ACC112 (cell line): ENCODE results near the gene LARP6.
A peak's percentile ranks its signal among the peaks of the same experiment; 100 is the strongest.

Experiments used
- H2AFZ ChIP-seq: fragments of 200-600 bp; sonication (generic); one replicate; pipeline ENCODE4 v1.6.0; 2017; ENCODE audit warnings: antibody characterized with exemption, low read length; ENCODE audit not compliant: unreplicated experiment
- H3K27ac ChIP-seq: fragments of 200-600 bp; sonication (generic); 2 replicates; pipeline ENCODE4 v1.5.1; 2014; ENCODE audit warnings: low read depth, mild to moderate bottlenecking, antibody characterized with exemption, low read length, moderate library complexity
- H3K27me3 ChIP-seq: fragments of 200-600 bp; sonication (generic); 2 replicates; pipeline ENCODE4 v1.6.1; 2014; ENCODE audit warnings: mild to moderate bottlenecking, antibody characterized with exemption, low read length, moderate library complexity, mixed read lengths; ENCODE audit not compliant: insufficient read depth
- H3K36me3 ChIP-seq: fragments of 200-600 bp; sonication (generic); 2 replicates; pipeline ENCODE4 v1.6.1; 2016; ENCODE audit warnings: mild to moderate bottlenecking, antibody characterized with exemption, low read length, moderate library complexity, mixed read lengths; ENCODE audit not compliant: insufficient read depth
- H3K4me1 ChIP-seq: fragments of 200-600 bp; sonication (generic); one replicate; pipeline ENCODE4 v1.6.1; 2016; ENCODE audit warnings: low read length, mixed read lengths; ENCODE audit not compliant: insufficient read depth, unreplicated experiment, control insufficient read depth
- H3K4me3 ChIP-seq: fragments of 200-600 bp; sonication (generic); 2 replicates; pipeline ENCODE4 v1.5.1; 2014; ENCODE audit warnings: mild to moderate bottlenecking, low read depth, low read length
- H3K79me2 ChIP-seq: fragments of 200-600 bp; sonication (generic); one replicate; pipeline ENCODE4 v1.6.0; 2016; ENCODE audit warnings: low read length; ENCODE audit not compliant: control insufficient read depth, unreplicated experiment, insufficient read depth

LARP6 gene

GRCh38 chr15:70793694-70794093 is 60.3 kb downstream of the LARP6 start:
- H3K27me3 ChIP-seq: no peaks in the 10 kb centered on the region
- peaks cover 65% of the 10 kb centered on the region for H3K4me1 ChIP-seq
- peaks cover 10% of the 10 kb centered on the region for H3K79me2 ChIP-seq
- no peak overlapping the region for H2AFZ ChIP-seq
- 0 out of 2 replicates have a peak overlapping the region, but pooled peaks have one; percentile 61 for H3K4me3 ChIP-seq
- peak overlapping the region; percentile 98 for H3K27ac ChIP-seq
- H3K36me3 ChIP-seq: no peaks in the 10 kb centered on the region

- Histone ChIP-seq H3K36me3 (no peaks in the 10 kb centered on the region), H3K4me1 (peaks cover 74% of the 10 kb centered on the region), H3K79me2 (peaks cover 10% of the 10 kb centered on the region), H3K4me3 (peak overlapping the region; percentile 42; the same call in 1 of the 2 replicates), H2AFZ (peak overlapping the region; percentile 67), H3K27me3 (no peaks in the 10 kb centered on the region), H3K27ac (peak overlapping the region; percentile 84)
Observed at GRCh38 chr15:70792171-70792573, 61.8 kb downstream of the LARP6 start.

- H2AFZ ChIP-seq: no peak overlapping the region
- H3K27ac ChIP-seq: peak overlapping the region; percentile 84
- H3K27me3 ChIP-seq: no peaks in the 10 kb centered on the region
- peaks cover 10% of the 10 kb centered on the region for H3K79me2 ChIP-seq
- no peak overlapping the region for H3K4me3 ChIP-seq
- H3K36me3 ChIP-seq: no peaks in the 10 kb centered on the region
- peaks cover 65% of the 10 kb centered on the region for H3K4me1 ChIP-seq
Observed at GRCh38 chr15:70791259-70791658, 62.7 kb downstream of the LARP6 start.

GRCh38 chr15:70789213-70789612 is 64.7 kb downstream of the LARP6 start:
- Histone ChIP-seq H2AFZ (no peak overlapping the region), H3K79me2 (peaks cover 10% of the 10 kb centered on the region), H3K27me3 (no peaks in the 10 kb centered on the region), H3K4me3 (no peak overlapping the region; the same call in 1 of the 2 replicates), H3K4me1 (peaks cover 48% of the 10 kb centered on the region), H3K27ac (peak overlapping the region; percentile 69), H3K36me3 (no peaks in the 10 kb centered on the region)

- H3K27ac ChIP-seq: peak overlapping the region; percentile 69
- peaks cover 47% of the 10 kb centered on the region for H3K4me1 ChIP-seq
- peaks cover 1% of the 10 kb centered on the region for H3K79me2 ChIP-seq
- H3K4me3 ChIP-seq: peak overlapping the region; percentile 8; the same call in 1 of the 2 replicates
- no peaks in the 10 kb centered on the region for H3K36me3 ChIP-seq
- no peaks in the 10 kb centered on the region for H3K27me3 ChIP-seq
- H2AFZ ChIP-seq: no peak overlapping the region
Observed at GRCh38 chr15:70788114-70789049, 65.6 kb downstream of the LARP6 start.

- peaks cover 37% of the 10 kb centered on the region for H3K4me1 ChIP-seq
Observed at GRCh38 chr15:70786996-70787395, 67.0 kb downstream of the LARP6 start.

GRCh38 chr15:70783610-70784022 is 70.3 kb downstream of the LARP6 start:
- no peaks in the 10 kb centered on the region for H3K79me2 ChIP-seq
- H3K4me1 ChIP-seq: peaks cover 32% of the 10 kb centered on the region
- no peaks in the 10 kb centered on the region for H3K27me3 ChIP-seq
- H3K36me3 ChIP-seq: no peaks in the 10 kb centered on the region
- H3K27ac ChIP-seq: no peak overlapping the region
- no peak overlapping the region for H2AFZ ChIP-seq
- H3K4me3 ChIP-seq: no peak overlapping the region

More at GRCh38 chr15:70786996-70787395, 67.0 kb downstream of the LARP6 start:
- Histone ChIP-seq H2AFZ (no peak overlapping the region), H3K27ac (no peak overlapping the region), H3K4me3 (no peak overlapping the region), H3K79me2 (no peaks in the 10 kb centered on the region), H3K36me3 (no peaks in the 10 kb centered on the region), H3K27me3 (no peaks in the 10 kb centered on the region)

- Histone ChIP-seq H3K27me3 (no peaks in the 10 kb centered on the region), H3K27ac (no peak overlapping the region), H3K36me3 (no peaks in the 10 kb centered on the region), H2AFZ (no peak overlapping the region), H3K79me2 (no peaks in the 10 kb centered on the region), H3K4me3 (no peak overlapping the region), H3K4me1 (peaks cover 32% of the 10 kb centered on the region)
Observed at GRCh38 chr15:70783041-70783440, 70.9 kb downstream of the LARP6 start.

- Histone ChIP-seq H3K79me2 (no peaks in the 10 kb centered on the region), H3K4me1 (peaks cover 40% of the 10 kb centered on the region), H3K27ac (no peak overlapping the region), H3K27me3 (no peaks in the 10 kb centered on the region), H2AFZ (no peak overlapping the region), H3K36me3 (no peaks in the 10 kb centered on the region), H3K4me3 (no peak overlapping the region)
Observed at GRCh38 chr15:70781236-70781635, 72.7 kb downstream of the LARP6 start.
